MG63 (cell line): ENCODE data around the gene SETD3. TPM values are rescaled to one million over a fixed set of nuclear protein-coding genes. Genes with fewer than 3 reads are reported as not detected.

Experiments
- DNase-seq: peaks from one replicate; pipeline ENCODE4 v3.0.0-alpha.2; 2020
- H3K27me3 ChIP-seq: fragments of 250-450 bp; sonication (Bioruptor Pico); 2 replicates; pipeline ENCODE4 v1.5.1; 2020; ENCODE audit warnings: mild to moderate bottlenecking, moderate library complexity
- H3K36me3 ChIP-seq: fragments of 250-450 bp; sonication (Bioruptor Pico); 2 replicates; pipeline ENCODE4 v1.5.1; 2020; ENCODE audit warnings: mild to moderate bottlenecking, moderate library complexity
- H3K4me3 ChIP-seq: fragments of 250-450 bp; sonication (Bioruptor Pico); 2 replicates; pipeline ENCODE4 v1.5.1; 2020; ENCODE audit warnings: mild to moderate bottlenecking, moderate library complexity
- H3K9me3 ChIP-seq: fragments of 250-450 bp; sonication (Bioruptor Pico); 2 replicates; pipeline ENCODE4 v1.5.1; 2020; ENCODE audit warnings: mild to moderate bottlenecking, moderate library complexity
- total RNA-seq: library from RNA; depleted of rRNA; stranded (reverse); fragments of >200 nt; shearing (Covaris generic); gene quantifications from 2 replicates; pipeline ENCODE4 v1.2.3, GENCODE V29; 2014; ENCODE audit warnings: low replicate concordance

The SETD3 gene
- total RNA-seq, 1 experiment from 2014 or later, result 37.8 TPM

GRCh38 chr14:99475660-99476059, 5.0 kb downstream of the SETD3 start:
- H3K9me3 ChIP-seq, result no peaks in the 10 kb centered on the region
- H3K27me3 ChIP-seq, result no peaks in the 10 kb centered on the region

GRCh38 chr14:99475179-99475578, 5.5 kb downstream of the SETD3 start:
- Histone ChIP-seq H3K27me3 (no peaks in the 10 kb centered on the region), H3K4me3 (no peak overlapping the region), H3K9me3 (no peaks in the 10 kb centered on the region), H3K36me3 (no peaks in the 10 kb centered on the region)
- no peak for DNase-seq

More at GRCh38 chr14:99475660-99476059, 5.0 kb downstream of the SETD3 start:
- Histone ChIP-seq H3K4me3 (no peak overlapping the region), H3K36me3 (no peaks in the 10 kb centered on the region)
- no peak for DNase-seq

DNA sequence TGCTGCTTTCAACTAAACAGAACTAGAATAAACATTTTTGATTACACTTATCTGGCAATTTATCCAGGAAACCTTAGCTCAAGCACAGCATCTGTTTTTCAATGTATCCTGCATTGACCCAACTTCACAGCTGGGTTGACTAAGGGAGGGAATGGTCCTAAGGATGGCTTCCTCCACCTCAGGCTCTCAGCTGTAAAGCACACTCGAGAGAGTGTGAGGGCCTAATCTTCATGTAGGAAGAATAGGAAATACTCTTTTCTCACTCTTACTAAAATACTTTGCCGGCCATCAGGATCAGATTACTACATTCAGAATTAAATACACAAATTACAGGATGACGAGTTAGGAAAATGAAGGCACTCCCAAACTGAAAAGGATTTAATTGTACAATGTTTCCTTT, 7.2 kb downstream of the SETD3 start:
- no peaks in the 10 kb centered on the region for H3K27me3 ChIP-seq
- DNase-seq, result no peak
- H3K4me3 ChIP-seq, result no peak overlapping the region
- H3K36me3 ChIP-seq, result no peaks in the 10 kb centered on the region
- no peaks in the 10 kb centered on the region for H3K9me3 ChIP-seq

DNA sequence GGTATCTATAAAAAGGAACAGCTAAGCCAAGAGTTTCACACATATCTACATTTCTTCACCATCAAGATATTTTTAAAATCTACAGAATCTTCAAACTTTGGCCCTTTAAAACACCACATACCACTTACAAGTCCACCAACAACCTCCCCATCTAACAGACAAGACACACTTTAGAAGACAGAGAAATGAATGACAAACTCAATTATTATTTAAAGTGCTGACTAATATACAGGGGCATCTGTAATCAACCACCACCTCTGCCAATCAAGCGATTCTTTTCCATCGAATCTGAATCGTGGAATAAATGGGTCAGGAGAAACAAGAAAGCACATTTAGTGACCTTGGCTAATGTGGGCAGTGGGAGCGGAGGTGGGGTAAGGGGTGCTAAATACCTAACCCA, 7.7 kb downstream of the SETD3 start:
- H3K36me3 ChIP-seq, result no peaks in the 10 kb centered on the region
- H3K27me3 ChIP-seq, result no peaks in the 10 kb centered on the region
- no peak overlapping the region for H3K4me3 ChIP-seq
- DNase-seq, result no peak
- H3K9me3 ChIP-seq, result no peaks in the 10 kb centered on the region

GRCh38 chr14:99471731-99472130, 8.9 kb downstream of the SETD3 start:
- no peak overlapping the region for H3K4me3 ChIP-seq
- H3K36me3 ChIP-seq, result no peaks in the 10 kb centered on the region
- no peaks in the 10 kb centered on the region for H3K9me3 ChIP-seq
- no peak for DNase-seq
- no peaks in the 10 kb centered on the region for H3K27me3 ChIP-seq

- Histone ChIP-seq H3K9me3 (no peaks in the 10 kb centered on the region), H3K36me3 (no peaks in the 10 kb centered on the region; the same call in 1 of the 2 replicates), H3K27me3 (no peaks in the 10 kb centered on the region), H3K4me3 (no peak overlapping the region)
- no peak for DNase-seq
Observed at GRCh38 chr14:99468836-99469592, 11.6 kb downstream of the SETD3 start.

DNA sequence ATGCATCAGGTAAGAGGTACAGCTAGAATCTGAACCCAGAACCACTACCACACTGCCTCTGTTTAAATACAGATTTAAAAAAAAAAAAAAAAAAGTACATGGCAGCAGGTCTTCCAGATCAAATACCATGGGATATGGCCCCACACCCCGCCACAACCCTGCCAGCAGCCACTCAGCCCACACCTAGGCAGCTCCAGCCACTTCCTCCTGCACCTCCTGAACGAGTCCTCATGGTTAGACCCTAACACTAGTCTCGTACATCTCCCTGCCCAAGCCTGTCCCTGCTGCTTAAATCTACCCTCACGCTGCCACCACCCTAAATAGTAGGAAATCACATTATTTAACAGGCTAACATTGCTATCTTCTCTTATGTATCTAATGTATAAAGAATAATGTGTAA, 12.6 kb downstream of the SETD3 start:
- H3K4me3 ChIP-seq, result no peak overlapping the region
- no peaks in the 10 kb centered on the region for H3K9me3 ChIP-seq
- no peaks in the 10 kb centered on the region; the same call in 1 of the 2 replicates for H3K36me3 ChIP-seq
- no peak for DNase-seq
- no peaks in the 10 kb centered on the region for H3K27me3 ChIP-seq

DNA sequence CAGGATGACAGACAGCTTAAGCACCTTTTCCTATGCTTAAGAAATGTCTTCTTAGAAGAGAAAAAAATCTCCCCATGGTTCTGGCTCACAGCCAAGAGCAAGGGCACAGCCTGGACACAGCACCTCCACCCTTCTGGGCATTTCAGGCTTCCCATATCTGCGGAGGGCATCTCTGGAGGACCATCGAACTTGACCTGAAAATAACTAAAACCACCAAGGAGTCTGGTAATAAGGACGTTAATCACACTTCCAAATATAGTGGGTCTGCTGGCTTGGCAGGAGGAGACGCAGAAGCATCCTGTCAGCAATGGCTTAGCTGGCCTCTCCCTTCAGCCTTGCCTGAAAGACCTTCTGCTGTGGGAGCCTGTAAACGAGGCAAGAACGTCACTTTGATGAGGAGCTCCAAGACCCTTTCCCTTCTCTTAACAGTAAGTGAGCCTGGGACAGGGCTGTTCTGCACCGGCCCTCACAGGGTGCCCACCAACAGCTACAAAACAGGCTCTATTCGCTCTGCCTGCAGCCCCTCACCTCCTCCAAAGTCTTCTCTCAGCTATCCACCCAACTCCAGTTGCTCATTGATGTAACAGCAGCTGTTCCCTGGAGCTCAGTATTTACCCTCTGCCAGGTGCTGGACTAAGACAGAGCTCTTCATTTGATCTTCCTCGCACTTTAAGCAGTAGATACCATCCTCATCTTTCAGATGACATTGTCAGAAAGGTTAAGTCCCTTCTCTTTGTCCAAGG, 13.2 kb downstream of the SETD3 start:
- no peak overlapping the region for H3K4me3 ChIP-seq
- H3K27me3 ChIP-seq, result no peaks in the 10 kb centered on the region
- no peaks in the 10 kb centered on the region; the same call in 1 of the 2 replicates for H3K36me3 ChIP-seq
- no peaks in the 10 kb centered on the region for H3K9me3 ChIP-seq
- DNase-seq, result no peak

GRCh38 chr14:99466758-99467157, 13.9 kb downstream of the SETD3 start:
- H3K4me3 ChIP-seq, result no peak overlapping the region
- H3K9me3 ChIP-seq, result no peaks in the 10 kb centered on the region
- no peaks in the 10 kb centered on the region; the same call in 1 of the 2 replicates for H3K36me3 ChIP-seq
- no peaks in the 10 kb centered on the region for H3K27me3 ChIP-seq
- no peak for DNase-seq

GRCh38 chr14:99465288-99465687, 15.4 kb downstream of the SETD3 start:
- no peak overlapping the region for H3K4me3 ChIP-seq
- H3K27me3 ChIP-seq, result no peaks in the 10 kb centered on the region
- H3K9me3 ChIP-seq, result no peaks in the 10 kb centered on the region
- DNase-seq, result no peak
- peaks cover 2% of the 10 kb centered on the region; the same call in 1 of the 2 replicates for H3K36me3 ChIP-seq

DNA sequence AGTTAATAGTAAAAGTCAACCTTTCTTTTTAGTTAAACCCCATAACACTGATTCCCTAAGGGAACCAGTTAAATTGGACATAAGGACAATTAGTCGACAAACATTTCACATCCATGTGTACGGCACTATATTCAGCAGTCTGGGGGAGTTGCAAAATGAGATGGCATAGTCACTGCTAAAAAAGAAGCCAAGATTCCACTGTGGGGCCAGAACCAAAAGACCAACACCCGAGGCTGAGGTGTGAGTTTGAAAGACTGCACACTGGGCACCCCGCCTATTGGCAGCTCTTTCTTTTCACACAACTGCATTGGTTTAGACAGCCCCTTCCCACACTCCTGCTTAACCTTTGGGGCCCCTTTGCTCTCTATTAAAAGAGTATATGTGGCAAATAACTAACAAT, 16.7 kb downstream of the SETD3 start:
- Histone ChIP-seq H3K27me3 (no peaks in the 10 kb centered on the region), H3K36me3 (peaks cover 2% of the 10 kb centered on the region; the same call in 1 of the 2 replicates), H3K4me3 (no peak overlapping the region), H3K9me3 (no peaks in the 10 kb centered on the region)
- DNase-seq, result no peak

- Histone ChIP-seq H3K27me3 (no peaks in the 10 kb centered on the region), H3K9me3 (no peaks in the 10 kb centered on the region), H3K36me3 (peaks cover 4% of the 10 kb centered on the region), H3K4me3 (no peak overlapping the region)
- no peak for DNase-seq
Observed at GRCh38 chr14:99462210-99462609, 18.4 kb downstream of the SETD3 start.

- H3K9me3 ChIP-seq, result no peaks in the 10 kb centered on the region
- peaks cover 4% of the 10 kb centered on the region for H3K36me3 ChIP-seq
- DNase-seq, result no peak
- H3K27me3 ChIP-seq, result no peaks in the 10 kb centered on the region
- no peak overlapping the region for H3K4me3 ChIP-seq
Observed at GRCh38 chr14:99461411-99462085, 19.1 kb downstream of the SETD3 start.

DNA sequence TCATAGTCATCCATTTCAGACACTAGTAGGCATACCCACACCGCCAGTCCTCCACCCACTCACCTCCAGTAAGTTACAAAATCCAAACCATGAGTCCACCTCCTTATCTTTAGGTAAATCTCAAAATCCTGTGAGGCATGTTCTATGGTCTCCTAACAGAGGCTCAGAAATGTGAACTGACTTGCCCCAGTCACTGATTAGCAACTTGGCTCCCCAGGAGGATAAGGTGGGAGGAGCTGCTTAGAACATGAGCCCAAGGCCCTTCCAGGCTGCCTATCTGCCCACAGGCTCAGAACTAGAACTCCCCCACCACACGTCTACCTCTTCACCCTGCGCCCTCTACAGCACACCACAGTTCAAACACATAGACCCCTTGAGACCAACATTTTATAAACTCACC, 19.9 kb downstream of the SETD3 start:
- Histone ChIP-seq H3K36me3 (peaks cover 7% of the 10 kb centered on the region), H3K4me3 (no peak overlapping the region), H3K9me3 (no peaks in the 10 kb centered on the region), H3K27me3 (no peaks in the 10 kb centered on the region)
- no peak for DNase-seq

GRCh38 chr14:99459481-99460100, 21.1 kb downstream of the SETD3 start:
- Histone ChIP-seq H3K4me3 (no peak overlapping the region), H3K27me3 (no peaks in the 10 kb centered on the region), H3K9me3 (no peaks in the 10 kb centered on the region), H3K36me3 (peaks cover 7% of the 10 kb centered on the region)
- no peak for DNase-seq

- Histone ChIP-seq H3K36me3 (peaks cover 5% of the 10 kb centered on the region), H3K9me3 (no peaks in the 10 kb centered on the region), H3K4me3 (no peak overlapping the region), H3K27me3 (no peaks in the 10 kb centered on the region)
- DNase-seq, result no peak
Observed at GRCh38 chr14:99454246-99454645, 26.4 kb downstream of the SETD3 start.

DNA sequence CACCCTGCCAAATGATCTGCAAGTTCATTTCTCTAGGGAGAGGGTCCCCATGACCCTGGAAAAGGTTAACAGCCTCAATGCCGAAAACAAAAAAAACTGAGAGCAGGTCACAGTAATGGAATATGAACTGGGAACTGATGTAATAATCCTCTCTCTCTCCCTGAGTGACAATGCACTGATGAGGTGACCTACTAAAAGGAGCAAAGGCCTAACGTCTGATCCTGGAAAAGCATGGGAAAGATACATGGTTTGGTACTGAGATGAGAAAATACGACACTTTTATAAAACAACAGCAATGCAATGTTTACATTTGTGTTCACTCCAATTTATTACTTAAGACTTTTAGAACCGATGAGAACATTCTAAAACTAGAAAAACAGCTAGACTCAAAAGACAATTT, 27.7 kb downstream of the SETD3 start:
- H3K36me3 ChIP-seq, result peaks cover 5% of the 10 kb centered on the region
- no peaks in the 10 kb centered on the region for H3K27me3 ChIP-seq
- DNase-seq, result no peak
- no peak overlapping the region for H3K4me3 ChIP-seq
- H3K9me3 ChIP-seq, result no peaks in the 10 kb centered on the region
